Neural progenitor cell (in vitro differentiated cells): ENCODE results near the gene SCNN1B. TPM values are rescaled to one million over a fixed set of nuclear protein-coding genes. Genes with fewer than 3 reads are reported as not detected.

Source experiments
- DNase-seq: peaks from one replicate; pipeline ENCODE4 v3.0.0-alpha.2; 2016; ENCODE audit warnings: low spot score
- H2AFZ ChIP-seq: fragments of 200-600 bp; sonication (generic); replicated peaks from 2 replicates; pipeline ENCODE4 v1.6.1; 2016; ENCODE audit warnings: antibody characterized with exemption
- H3F3A ChIP-seq: fragments of 200-600 bp; sonication (generic); 2 replicates; pipeline ENCODE4 v1.6.1; 2016; ENCODE audit warnings: antibody characterized with exemption, low read depth
- H3K27ac ChIP-seq: fragments of 200-600 bp; sonication (generic); 2 replicates; pipeline ENCODE4 v1.5.1; 2016; ENCODE audit warnings: mild to moderate bottlenecking
- H3K27me3 ChIP-seq: fragments of 200-600 bp; sonication (generic); 2 replicates; pipeline ENCODE4 v1.6.1; 2016; ENCODE audit warnings: mild to moderate bottlenecking, moderate library complexity
- H3K36me3 ChIP-seq: fragments of 200-600 bp; sonication (generic); 2 replicates; pipeline ENCODE4 v1.5.1; 2016
- H3K4me1 ChIP-seq: fragments of 200-600 bp; sonication (generic); 2 replicates; pipeline ENCODE4 v1.6.1; 2016; ENCODE audit warnings: mixed run types
- H3K4me2 ChIP-seq: fragments of 200-600 bp; sonication (generic); 2 replicates; pipeline ENCODE4 v1.6.1; 2016
- H3K4me3 ChIP-seq: fragments of 200-600 bp; sonication (generic); 2 replicates; pipeline ENCODE4 v1.5.1; 2016
- H3K79me2 ChIP-seq: fragments of 200-600 bp; sonication (generic); 2 replicates; pipeline ENCODE4 v1.6.1; 2016; ENCODE audit warnings: low read depth
- H3K9ac ChIP-seq: fragments of 200-600 bp; sonication (generic); 2 replicates; pipeline ENCODE4 v1.6.1; 2016
- H3K9me3 ChIP-seq: fragments of 200-600 bp; sonication (generic); 2 replicates; pipeline ENCODE4 v1.5.1; 2016; ENCODE audit warnings: low read depth
- H4K20me1 ChIP-seq: fragments of 200-600 bp; sonication (generic); 2 replicates; pipeline ENCODE4 v1.6.1; 2016; ENCODE audit warnings: low read depth
- H3K27ac Mint-ChIP-seq: 3 replicates; pipeline ENCODE4 v1.8.0; 2021; ENCODE audit warnings: mixed read lengths
- H3K27me3 Mint-ChIP-seq: 2 replicates; pipeline ENCODE4 v1.8.0; 2022; ENCODE audit warnings: low read depth, mild to moderate bottlenecking, inconsistent platforms, moderate library complexity, mixed read lengths; ENCODE audit not compliant: insufficient read depth
- H3K36me3 Mint-ChIP-seq: 3 replicates; pipeline ENCODE4 v1.8.0; 2021; ENCODE audit warnings: mixed read lengths
- H3K4me1 Mint-ChIP-seq: 3 replicates; pipeline ENCODE4 v1.8.0; 2021; ENCODE audit warnings: mixed read lengths
- H3K4me3 Mint-ChIP-seq: 3 replicates; pipeline ENCODE4 v1.8.0; 2021; ENCODE audit warnings: mild to moderate bottlenecking, moderate library complexity, mixed read lengths
- H3K9me3 Mint-ChIP-seq: 3 replicates; pipeline ENCODE4 v1.8.0; 2020; ENCODE audit warnings: mixed read lengths
- CTCF ChIP-seq: fragments of 200-600 bp; sonication (generic); IDR thresholded peaks from 2 replicates; pipeline ENCODE4 v1.5.1; 2017; ENCODE audit warnings: antibody characterized with exemption, mild to moderate bottlenecking
- EZH2 ChIP-seq: fragments of 200-600 bp; sonication (generic); IDR thresholded peaks from 2 replicates; pipeline ENCODE4 v1.6.1; 2017; ENCODE audit warnings: antibody characterized with exemption, mild to moderate bottlenecking, moderate library complexity
- EZH2phosphoT487 ChIP-seq: fragments of 200-600 bp; sonication (generic); IDR thresholded peaks from 2 replicates; pipeline ENCODE4 v1.6.1; 2017; ENCODE audit warnings: antibody characterized with exemption
- total RNA-seq: library from RNA; depleted of rRNA; stranded (reverse); fragments of >200 nt; gene quantifications from 2 replicates; pipeline ENCODE4 v1.2.3, GENCODE V29; 2015; ENCODE audit warnings: low replicate concordance

The SCNN1B gene
- total RNA-seq, 1 donor from 2014 or later, result not detected

- Histone ChIP-seq H3F3A (no peaks in the 10 kb centered on the region), H3K36me3 (no peaks in the 10 kb centered on the region), H3K27ac (no peak overlapping the region), H4K20me1 (no peaks in the 10 kb centered on the region), H2AFZ (no peak overlapping the region), H3K4me2 (no peak overlapping the region), H3K9ac (no peak overlapping the region), H3K9me3 (no peaks in the 10 kb centered on the region), H3K4me1 (no peaks in the 10 kb centered on the region), H3K4me3 (no peak overlapping the region), H3K79me2 (no peaks in the 10 kb centered on the region), H3K27me3 (peaks cover under 1% of the 10 kb centered on the region)
- H3K9me3 Mint-ChIP-seq, result no peaks in the 10 kb centered on the region
- H3K4me1 Mint-ChIP-seq, result no peaks in the 10 kb centered on the region
- TF ChIP-seq EZH2, result no peak
- TF ChIP-seq EZH2phosphoT487, result no peak
- TF ChIP-seq CTCF, result no peak
- peaks cover 20% of the 10 kb centered on the region for H3K27me3 Mint-ChIP-seq
- no peaks in the 10 kb centered on the region for H3K36me3 Mint-ChIP-seq
- no peak overlapping the region for H3K27ac Mint-ChIP-seq
- no peak for DNase-seq
- no peak overlapping the region for H3K4me3 Mint-ChIP-seq
Observed at GRCh38 chr16:23310217-23310616, 8.1 kb downstream of the SCNN1B start.

GRCh38 chr16:23310744-23311143, 8.6 kb downstream of the SCNN1B start:
- H3K36me3 ChIP-seq, result no peaks in the 10 kb centered on the region
- H3K4me3 ChIP-seq, result no peak overlapping the region
- TF ChIP-seq EZH2phosphoT487 (no peak), CTCF (no peak), EZH2 (no peak)
- H3K27me3 ChIP-seq, result no peaks in the 10 kb centered on the region
- no peak overlapping the region for H2AFZ ChIP-seq
- Mint-ChIP-seq H3K27me3 (peaks cover 16% of the 10 kb centered on the region), H3K36me3 (no peaks in the 10 kb centered on the region), H3K27ac (no peak overlapping the region), H3K4me1 (no peaks in the 10 kb centered on the region), H3K9me3 (no peaks in the 10 kb centered on the region), H3K4me3 (no peak overlapping the region)
- DNase-seq, result no peak
- no peaks in the 10 kb centered on the region for H3K79me2 ChIP-seq
- H3K27ac ChIP-seq, result no peak overlapping the region
- H3K9ac ChIP-seq, result no peak overlapping the region
- H3K9me3 ChIP-seq, result no peaks in the 10 kb centered on the region
- H3K4me2 ChIP-seq, result no peak overlapping the region
- H4K20me1 ChIP-seq, result no peaks in the 10 kb centered on the region
- no peaks in the 10 kb centered on the region for H3K4me1 ChIP-seq
- H3F3A ChIP-seq, result no peaks in the 10 kb centered on the region

- Histone ChIP-seq H3K9me3 (no peaks in the 10 kb centered on the region), H3K9ac (no peak overlapping the region), H3F3A (no peaks in the 10 kb centered on the region), H3K36me3 (no peaks in the 10 kb centered on the region), H3K4me2 (no peak overlapping the region), H2AFZ (no peak overlapping the region), H3K27ac (no peak overlapping the region), H4K20me1 (no peaks in the 10 kb centered on the region), H3K79me2 (no peaks in the 10 kb centered on the region), H3K27me3 (no peaks in the 10 kb centered on the region), H3K4me1 (no peaks in the 10 kb centered on the region), H3K4me3 (no peak overlapping the region)
- H3K4me1 Mint-ChIP-seq, result no peaks in the 10 kb centered on the region
- TF ChIP-seq EZH2 (no peak), CTCF (no peak), EZH2phosphoT487 (no peak)
- DNase-seq, result no peak
- no peaks in the 10 kb centered on the region for H3K9me3 Mint-ChIP-seq
- no peak overlapping the region for H3K27ac Mint-ChIP-seq
- H3K36me3 Mint-ChIP-seq, result no peaks in the 10 kb centered on the region
- H3K27me3 Mint-ChIP-seq, result peaks cover 7% of the 10 kb centered on the region
- no peak overlapping the region for H3K4me3 Mint-ChIP-seq
Observed at GRCh38 chr16:23316232-23316631, 14.1 kb downstream of the SCNN1B start.
